ENCODE measurements around the gene CKS1B. TPM values are rescaled to one million over a fixed set of nuclear protein-coding genes. Genes with fewer than 3 reads are reported as not detected.

CKS1B gene
- total and polyA plus RNA-seq, 3 experiments from 2014 or later = 46.8 to 126 (median 125) TPM

DNA sequence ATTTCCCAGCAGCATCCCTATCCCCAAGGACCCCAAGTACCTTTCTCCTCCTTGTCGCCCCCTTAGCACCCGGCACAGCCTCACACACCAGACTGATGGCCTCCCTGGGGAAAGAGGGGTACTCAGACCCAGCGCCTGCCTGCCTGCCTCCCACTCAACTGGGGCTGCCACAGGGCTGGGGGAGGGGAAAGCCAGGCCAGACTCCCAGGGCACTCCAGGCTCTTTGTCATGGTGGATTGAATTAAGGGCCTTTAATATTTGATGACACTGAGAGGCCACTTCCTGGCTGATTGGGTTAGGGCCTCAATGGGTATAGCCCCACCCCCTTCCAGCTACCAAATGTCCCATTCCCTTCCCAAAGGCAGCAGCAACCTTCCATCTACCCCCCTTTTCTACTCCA, 5.8 kb upstream of the CKS1B start:
- peak in 1 of 5 donors; percentile 38 for DNase-seq
- Mint-ChIP-seq H3K27me3 (no peaks in the 10 kb centered on the region), H3K4me1 (peaks cover 27 to 41% (median 30%) of the 10 kb centered on the region in 3 donors), H3K36me3 (peaks cover 0 to 72% (median 7%) of the 10 kb centered on the region in 3 donors), H3K27ac (peak overlapping the region in 4 of 8 donors; percentile 19 to 78 (median 42)), H3K9me3 (no peaks in the 10 kb centered on the region), H3K4me3 (no peak overlapping the region)
- Histone ChIP-seq H3K4me1 (ENCODE audit: insufficient read depth, low read length) (peaks cover 30% of the 10 kb centered on the region), H3K27me3 (ENCODE audit: insufficient read depth, low read length, poor library complexity, severe bottlenecking) (no peaks in the 10 kb centered on the region), H3K36me3 (ENCODE audit: insufficient read depth, low read length) (peaks cover 37% of the 10 kb centered on the region), H3K27ac (ENCODE audit: low read depth, low read length) (peak overlapping the region; percentile 29), H3K9me3 (ENCODE audit: low read length) (no peaks in the 10 kb centered on the region), H3K4me3 (ENCODE audit: low read length) (no peak overlapping the region)
- POLR2A ChIA-PET = no interaction called here
- CTCF ChIA-PET = interaction anchor here (1.1 to 1.6 kb wide), 2 partner anchors 12 to 25 kb away, joined by 3 read pairs; no protein-coding TSS in a partner anchor

DNA sequence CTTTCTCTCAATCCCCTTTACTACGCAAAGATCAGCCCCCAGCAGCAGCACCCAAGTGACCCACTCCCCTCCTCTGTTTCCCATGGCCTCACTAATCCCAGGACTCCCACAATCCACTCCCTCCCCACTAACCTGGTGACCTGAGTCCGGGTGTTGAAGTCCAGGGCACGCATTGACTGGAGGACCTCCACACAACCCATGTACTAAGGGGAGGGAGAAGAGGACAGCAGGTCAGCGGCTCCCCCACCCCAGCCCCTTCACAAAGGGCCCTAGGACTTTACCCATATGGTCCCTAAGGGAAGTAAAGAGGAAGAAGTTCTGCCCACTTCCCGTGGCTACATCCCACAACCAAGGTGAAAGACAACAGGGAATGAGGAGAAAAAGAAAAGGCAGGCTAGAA, 5.2 kb upstream of the CKS1B start:
- ChIA-PET CTCF (interaction anchor here (1.1 to 3.6 kb wide), 3 partner anchors 13 to 30 kb away, joined by 3 to 15 read pairs (median 3); no protein-coding TSS in a partner anchor), POLR2A (no interaction called here)
- Mint-ChIP-seq H3K27me3 (no peaks in the 10 kb centered on the region), H3K9me3 (no peaks in the 10 kb centered on the region), H3K4me3 (peak overlapping the region in 1 of 7 donors; percentile 2), H3K27ac (peak overlapping the region in 5 of 8 donors; percentile 47 to 95 (median 82)), H3K36me3 (peaks cover 0 to 67% (median 7%) of the 10 kb centered on the region in 3 donors), H3K4me1 (peaks cover 24 to 38% (median 27%) of the 10 kb centered on the region in 3 donors)
- peak in 1 of 5 donors; percentile 22 for DNase-seq
- peak overlapping the region; percentile 29 for H3K27ac ChIP-seq (ENCODE audit: low read depth, low read length)
- no peaks in the 10 kb centered on the region for H3K9me3 ChIP-seq (ENCODE audit: low read length)
- H3K36me3 ChIP-seq (ENCODE audit: insufficient read depth, low read length) = peaks cover 33% of the 10 kb centered on the region
- H3K27me3 ChIP-seq (ENCODE audit: insufficient read depth, low read length, poor library complexity, severe bottlenecking) = no peaks in the 10 kb centered on the region
- no peak overlapping the region for H3K4me3 ChIP-seq (ENCODE audit: low read length)
- H3K4me1 ChIP-seq (ENCODE audit: insufficient read depth, low read length) = peaks cover 30% of the 10 kb centered on the region

DNA sequence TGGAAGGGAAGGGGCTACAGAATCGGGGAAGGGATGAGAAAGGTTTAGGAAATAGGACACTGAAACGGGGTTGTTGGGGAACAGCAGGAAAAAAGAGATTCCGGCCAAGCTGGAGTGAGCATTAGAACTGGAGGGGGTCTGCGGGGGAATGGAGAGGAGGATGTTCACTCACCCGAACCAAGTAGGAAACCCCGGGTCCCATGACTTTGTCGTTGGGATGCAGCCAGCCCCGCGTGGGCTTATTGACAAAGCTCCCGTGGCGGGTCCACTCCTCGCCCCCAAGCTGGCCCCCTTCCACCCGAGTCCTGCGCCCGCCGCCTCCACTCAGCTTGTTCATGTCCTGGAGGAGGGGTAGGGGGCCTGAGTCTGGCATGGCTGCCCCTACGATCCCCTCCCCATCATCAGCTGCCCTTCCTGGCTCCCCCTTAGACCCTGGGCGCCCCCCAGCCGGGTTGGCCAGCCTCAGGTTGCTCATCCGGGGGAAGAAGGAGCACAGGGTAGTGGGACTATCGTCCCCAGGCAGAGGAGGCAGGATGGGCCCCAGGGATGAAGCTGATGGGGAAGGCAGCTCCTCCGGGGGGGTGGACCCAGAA, 4.5 kb upstream of the CKS1B start:
- H3K4me1 ChIP-seq (ENCODE audit: insufficient read depth, low read length) = peaks cover 30% of the 10 kb centered on the region
- DNase-seq = peak in 1 of 5 donors; percentile 35
- H3K27ac Mint-ChIP-seq = peak overlapping the region in 5 of 8 donors; percentile 47 to 95 (median 82)
- H3K27me3 Mint-ChIP-seq = no peaks in the 10 kb centered on the region
- peaks cover 24 to 38% (median 27%) of the 10 kb centered on the region in 3 donors for H3K4me1 Mint-ChIP-seq
- no peaks in the 10 kb centered on the region for H3K9me3 Mint-ChIP-seq
- H3K27ac ChIP-seq (ENCODE audit: low read depth, low read length) = peak overlapping the region; percentile 51
- H3K36me3 ChIP-seq (ENCODE audit: insufficient read depth, low read length) = peaks cover 33% of the 10 kb centered on the region
- H3K27me3 ChIP-seq (ENCODE audit: insufficient read depth, low read length, poor library complexity, severe bottlenecking) = no peaks in the 10 kb centered on the region
- H3K4me3 ChIP-seq (ENCODE audit: low read length) = no peak overlapping the region
- no peaks in the 10 kb centered on the region for H3K9me3 ChIP-seq (ENCODE audit: low read length)
- H3K4me3 Mint-ChIP-seq = peak overlapping the region in 2 of 7 donors; percentile 2 to 49
- ChIA-PET POLR2A (no interaction called here), CTCF (interaction anchor here (1.2 to 3.6 kb wide), 4 partner anchors 8 to 47 kb away, joined by 3 to 21 read pairs (median 10); partner anchors contain the start of gene PYGO2)
- peaks cover 0 to 62% (median 5%) of the 10 kb centered on the region in 3 donors for H3K36me3 Mint-ChIP-seq

DNA sequence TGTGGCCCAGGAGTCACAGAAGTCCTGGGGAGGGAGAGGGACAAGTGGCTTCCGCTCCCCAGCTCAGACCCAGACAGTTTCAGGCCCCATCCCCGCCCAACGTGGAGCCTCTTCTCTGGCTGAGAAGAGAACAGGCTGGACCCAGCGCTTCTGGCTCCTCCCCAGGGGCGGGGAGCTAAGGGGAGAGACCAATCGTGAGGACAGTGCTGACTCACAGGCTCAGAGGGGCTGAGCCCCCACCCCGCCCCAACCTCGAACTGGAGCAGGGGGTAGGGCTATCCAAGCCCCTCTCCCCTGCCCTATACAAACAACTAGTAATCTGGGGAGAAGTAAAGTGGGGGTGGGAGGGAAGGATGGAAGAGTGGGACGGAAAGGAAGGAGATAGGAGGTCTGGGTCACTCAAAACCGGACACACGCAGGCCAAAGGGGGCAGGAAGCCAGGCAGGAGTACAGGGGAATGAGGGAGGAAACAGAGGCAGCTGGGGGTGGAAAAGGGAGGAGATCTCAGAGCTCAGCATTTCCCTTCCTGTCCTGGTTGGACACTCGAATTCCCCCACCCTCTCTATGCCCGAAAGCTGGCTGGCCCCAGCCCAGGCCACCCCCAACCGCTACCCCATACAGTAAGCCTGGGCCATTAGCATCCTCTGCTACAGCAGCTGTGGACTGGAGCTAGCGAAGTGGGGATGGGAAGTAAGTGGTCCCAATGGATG, 3.7 kb upstream of the CKS1B start, which contains the start of gene SHC1:
Gene SHC1 (minus strand): TSS at position 117 of the 710 bp plus-strand sequence. CDS start 221 bp downstream, outside the sequence.
- Histone ChIP-seq H3K4me3 (ENCODE audit: low read length) (no peak within 1 kb of the TSS), H3K9me3 (ENCODE audit: low read length) (no peaks in the 10 kb centered on the region), H3K27me3 (ENCODE audit: insufficient read depth, low read length, poor library complexity, severe bottlenecking) (no peaks in the 10 kb centered on the region), H3K4me1 (ENCODE audit: insufficient read depth, low read length) (peaks cover 31% of the 10 kb centered on the region), H3K36me3 (ENCODE audit: insufficient read depth, low read length) (peaks cover 27% of the 10 kb centered on the region), H3K27ac (ENCODE audit: low read depth, low read length) (peak within 1 kb of the TSS; percentile 60)
- peak within 1 kb of the TSS in 6 of 7 donors; percentile 21 to 61 (median 34) for H3K4me3 Mint-ChIP-seq
- H3K36me3 Mint-ChIP-seq = peaks cover 0 to 54% (median 4%) of the 10 kb centered on the region in 3 donors
- H3K27me3 Mint-ChIP-seq = no peaks in the 10 kb centered on the region
- peak in 1 of 5 donors; percentile 48 for DNase-seq
- CTCF ChIA-PET = interaction anchor here (0.9 to 3.6 kb wide), 7 partner anchors 9 to 73 kb away, joined by 3 to 21 read pairs (median 4); partner anchors contain the start of genes PBXIP1 and PYGO2
- POLR2A ChIA-PET = interaction anchor here (0.9 kb wide), 1 partner anchor 19 kb away, joined by 4 read pairs; no protein-coding TSS in a partner anchor
- no peaks in the 10 kb centered on the region for H3K9me3 Mint-ChIP-seq
- H3K27ac Mint-ChIP-seq = peak within 1 kb of the TSS; percentile 8 to 95 (median 72)
- peaks cover 24 to 38% (median 27%) of the 10 kb centered on the region in 3 donors for H3K4me1 Mint-ChIP-seq

DNA sequence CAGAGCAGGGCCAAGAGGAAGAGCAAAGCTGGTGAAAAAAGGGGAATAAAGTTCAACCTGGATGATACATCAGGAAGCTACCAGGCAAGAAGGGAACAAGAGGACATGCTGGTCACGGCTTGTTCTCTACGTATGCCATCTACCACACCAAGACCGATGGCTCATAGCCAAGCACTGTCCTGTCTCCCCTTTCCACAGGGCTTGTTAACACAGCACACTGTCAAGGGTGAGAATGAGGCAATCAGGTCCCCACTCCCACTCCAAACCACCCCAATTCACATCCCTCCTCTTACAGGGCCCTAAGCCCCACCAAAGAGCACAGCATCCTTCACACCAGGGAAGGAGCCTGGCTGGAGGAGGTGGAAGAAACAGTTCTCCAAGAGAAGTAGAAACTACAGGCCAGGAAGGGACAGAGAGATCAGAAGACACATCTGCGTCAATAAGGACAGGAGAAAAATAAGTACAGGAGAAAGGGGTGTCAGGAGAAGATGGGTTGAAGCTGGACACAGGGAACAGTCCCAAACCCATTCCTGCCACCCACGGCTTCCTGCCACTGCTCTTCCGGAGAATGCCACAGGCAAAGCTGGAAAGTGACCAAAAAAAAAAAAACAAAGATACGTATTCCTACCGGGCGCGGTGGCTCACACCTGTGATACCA, 3.0 kb upstream of the CKS1B start:
- peak overlapping the region in 6 of 8 donors; percentile 8 to 91 (median 66) for H3K27ac Mint-ChIP-seq
- Histone ChIP-seq H3K27me3 (ENCODE audit: insufficient read depth, low read length, poor library complexity, severe bottlenecking) (no peaks in the 10 kb centered on the region), H3K9me3 (ENCODE audit: low read length) (no peaks in the 10 kb centered on the region), H3K36me3 (ENCODE audit: insufficient read depth, low read length) (peaks cover 20% of the 10 kb centered on the region), H3K27ac (ENCODE audit: low read depth, low read length) (peak overlapping the region; percentile 60), H3K4me3 (ENCODE audit: low read length) (no peak overlapping the region), H3K4me1 (ENCODE audit: insufficient read depth, low read length) (peaks cover 38% of the 10 kb centered on the region)
- DNase-seq = peak in 1 of 5 donors; percentile 15
- peak overlapping the region in 6 of 7 donors; percentile 21 to 61 (median 34) for H3K4me3 Mint-ChIP-seq
- ChIA-PET POLR2A (interaction anchor here (0.9 to 4.2 kb wide), 2 partner anchors 12 to 19 kb away, joined by 4 to 30 read pairs; partner anchors contain the start of gene FLAD1), CTCF (interaction anchor here (0.9 to 3.6 kb wide), 8 partner anchors 10 to 72 kb away, joined by 3 to 21 read pairs (median 4); partner anchors contain the start of genes FLAD1, PBXIP1 and PYGO2)
- H3K9me3 Mint-ChIP-seq = no peaks in the 10 kb centered on the region
- H3K4me1 Mint-ChIP-seq = peaks cover 24 to 38% (median 27%) of the 10 kb centered on the region in 3 donors
- no peaks in the 10 kb centered on the region for H3K27me3 Mint-ChIP-seq
- peaks cover 0 to 47% (median 4%) of the 10 kb centered on the region in 3 donors for H3K36me3 Mint-ChIP-seq

DNA sequence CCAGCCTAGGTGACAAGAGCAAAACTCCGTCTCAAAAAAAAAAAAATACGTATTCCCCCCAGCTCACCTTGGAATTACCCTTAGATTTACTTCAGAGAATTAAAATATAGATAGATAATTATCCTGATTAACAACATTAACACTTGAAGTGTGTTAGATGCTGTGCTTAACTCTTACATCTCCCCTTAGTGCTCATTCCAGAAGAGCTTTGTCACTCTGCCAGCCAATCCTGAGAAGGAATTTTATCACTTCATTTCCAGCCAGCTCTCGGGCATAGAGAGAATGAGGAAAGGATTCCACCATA, 2.3 kb upstream of the CKS1B start:
- Histone ChIP-seq H3K4me3 (ENCODE audit: low read length) (no peak overlapping the region), H3K27ac (ENCODE audit: low read depth, low read length) (peak overlapping the region; percentile 95), H3K9me3 (ENCODE audit: low read length) (no peaks in the 10 kb centered on the region), H3K36me3 (ENCODE audit: insufficient read depth, low read length) (peaks cover 13% of the 10 kb centered on the region), H3K4me1 (ENCODE audit: insufficient read depth, low read length) (peaks cover 40% of the 10 kb centered on the region), H3K27me3 (ENCODE audit: insufficient read depth, low read length, poor library complexity, severe bottlenecking) (no peaks in the 10 kb centered on the region)
- Mint-ChIP-seq H3K27ac (peak overlapping the region in 3 of 8 donors; percentile 72 to 88 (median 74)), H3K4me3 (peak overlapping the region in 1 of 7 donors; percentile 64), H3K9me3 (no peaks in the 10 kb centered on the region), H3K4me1 (peaks cover 24 to 38% (median 27%) of the 10 kb centered on the region in 3 donors), H3K36me3 (peaks cover 0 to 40% (median 4%) of the 10 kb centered on the region in 3 donors), H3K27me3 (no peaks in the 10 kb centered on the region)
- POLR2A ChIA-PET = interaction anchor here (0.6 to 4.2 kb wide), 2 partner anchors 11 to 1005 kb away, joined by 3 to 30 read pairs; partner anchors contain the start of gene FLAD1
- peak in 1 of 5 donors; percentile 15 for DNase-seq
- CTCF ChIA-PET = interaction anchor here (1.4 to 3.6 kb wide), 5 partner anchors 11 to 45 kb away, joined by 3 to 21 read pairs (median 13); partner anchors contain the start of genes FLAD1 and PBXIP1
